Jurkat, Clone E6-1 (cell line): Measurements from ENCODE around the gene ANO4.
"Not testable (repeated sequence)": the region's sequence is repeated elsewhere in the genome, so short reads cannot be mapped to it uniquely, and the experiment has no call there.

Experiments
- DNase-seq: peaks from one replicate; pipeline ENCODE4 v3.0.0-alpha.2; 2011; ENCODE audit warnings: low read depth, low spot score
- H3K4me3 ChIP-seq: 2 replicates; pipeline ENCODE4 v1.5.1; 2011; ENCODE audit warnings: mild to moderate bottlenecking, low read length, control low read depth, moderate library complexity

The ANO4 gene

GRCh38 chr12:101107032-101107763 lies 312.6 kb downstream of the ANO4 start:
- H3K4me3 ChIP-seq = no peak overlapping the region
- no peak for DNase-seq

- no peak overlapping the region for H3K4me3 ChIP-seq
- DNase-seq = no peak
Measured at GRCh38 chr12:101108130-101108529, 313.6 kb downstream of the ANO4 start.

GRCh38 chr12:101110866-101111265 lies 316.3 kb downstream of the ANO4 start:
- DNase-seq = no peak
- no peak overlapping the region for H3K4me3 ChIP-seq

GRCh38 chr12:101111441-101111840 lies 316.9 kb downstream of the ANO4 start:
- no peak for DNase-seq
- H3K4me3 ChIP-seq = no peak overlapping the region

- H3K4me3 ChIP-seq = no peak overlapping the region
- DNase-seq = no peak
Measured at GRCh38 chr12:101115326-101115725, 320.8 kb downstream of the ANO4 start.

GRCh38 chr12:101116911-101117310 lies 322.3 kb downstream of the ANO4 start:
- no peak for DNase-seq
- H3K4me3 ChIP-seq = no peak overlapping the region

- no peak for DNase-seq
- no peak overlapping the region for H3K4me3 ChIP-seq
Measured at GRCh38 chr12:101117842-101118241, 323.3 kb downstream of the ANO4 start.

GRCh38 chr12:101127521-101128219 lies 333.1 kb downstream of the ANO4 start:
- DNase-seq = no peak
- no peak overlapping the region for H3K4me3 ChIP-seq

GRCh38 chr12:101145777-101146431 lies 351.3 kb downstream of the ANO4 start:
- DNase-seq, H3K4me3 ChIP-seq: not testable (repeated sequence)

GRCh38 chr12:101165319-101165718 lies 370.7 kb downstream of the ANO4 start:
- no peak for DNase-seq

GRCh38 chr12:101166866-101167265 lies 372.3 kb downstream of the ANO4 start:
- DNase-seq = no peak
- no peak overlapping the region for H3K4me3 ChIP-seq

More at GRCh38 chr12:101165319-101165718, 370.7 kb downstream of the ANO4 start:
- H3K4me3 ChIP-seq = no peak overlapping the region

GRCh38 chr12:101168001-101168400 lies 373.4 kb downstream of the ANO4 start:
- DNase-seq = no peak
- no peak overlapping the region for H3K4me3 ChIP-seq

- DNase-seq = no peak
- no peak overlapping the region for H3K4me3 ChIP-seq
Measured at GRCh38 chr12:101172316-101172715, 377.7 kb downstream of the ANO4 start.

- DNase-seq = no peak
- H3K4me3 ChIP-seq = no peak overlapping the region
Measured at GRCh38 chr12:101173197-101173749, 378.7 kb downstream of the ANO4 start.

GRCh38 chr12:101174541-101174940 lies 380.0 kb downstream of the ANO4 start:
- DNase-seq = no peak
- no peak overlapping the region for H3K4me3 ChIP-seq
